Hepatocyte (in vitro differentiated cells): ENCODE results near the gene PDGFRA. TPM values are rescaled to one million over a fixed set of nuclear protein-coding genes. Genes with fewer than 3 reads are reported as not detected.
A peak's percentile ranks its signal among the peaks of the same experiment; 100 is the strongest.

Experiments used
- DNase-seq: peaks from one replicate; pipeline ENCODE4 v3.0.0-alpha.2; 2016; ENCODE audit warnings: low spot score
- H2AFZ ChIP-seq: fragments of 200-600 bp; sonication (generic); 2 replicates; pipeline ENCODE4 v1.6.0; 2016; ENCODE audit warnings: antibody characterized with exemption, mild to moderate bottlenecking
- H3K27ac ChIP-seq: fragments of 200-600 bp; sonication (generic); 2 replicates; pipeline ENCODE4 v1.5.1; 2016; ENCODE audit warnings: mild to moderate bottlenecking
- H3K27me3 ChIP-seq: fragments of 200-600 bp; sonication (generic); 2 replicates; pipeline ENCODE4 v1.6.1; 2016
- H3K36me3 ChIP-seq: fragments of 200-600 bp; sonication (generic); replicated peaks from 2 replicates; pipeline ENCODE4 v1.5.1; 2016; ENCODE audit warnings: low read depth; ENCODE audit not compliant: insufficient read depth
- H3K4me1 ChIP-seq: fragments of 200-600 bp; sonication (generic); 2 replicates; pipeline ENCODE4 v1.5.1; 2016; ENCODE audit warnings: mild to moderate bottlenecking, moderate library complexity; ENCODE audit not compliant: insufficient read depth
- H3K4me2 ChIP-seq: fragments of 200-600 bp; sonication (generic); 2 replicates; pipeline ENCODE4 v1.6.0; 2016
- H3K4me3 ChIP-seq: fragments of 200-600 bp; sonication (generic); 2 replicates; pipeline ENCODE4 v1.5.1; 2016; ENCODE audit warnings: mild to moderate bottlenecking
- H3K79me2 ChIP-seq: fragments of 200-600 bp; sonication (generic); 2 replicates; pipeline ENCODE4 v1.6.0; 2017; ENCODE audit warnings: mild to moderate bottlenecking
- H3K9me2 ChIP-seq: fragments of 200-600 bp; sonication (generic); replicated peaks from 2 replicates; pipeline ENCODE4 v1.6.0; 2017; ENCODE audit warnings: mild to moderate bottlenecking; ENCODE audit not compliant: insufficient read depth
- H3K9me3 ChIP-seq: fragments of 200-600 bp; sonication (generic); 2 replicates; pipeline ENCODE4 v1.5.1; 2016; ENCODE audit warnings: low read depth, mild to moderate bottlenecking
- H4K20me1 ChIP-seq: fragments of 200-600 bp; sonication (generic); 2 replicates; pipeline ENCODE4 v1.6.0; 2016; ENCODE audit warnings: mild to moderate bottlenecking; ENCODE audit not compliant: insufficient read depth, poor library complexity, severe bottlenecking
- CTCF ChIP-seq: fragments of 200-600 bp; sonication (generic); IDR thresholded peaks from 2 replicates; pipeline ENCODE4 v1.5.1; 2016; ENCODE audit warnings: antibody characterized with exemption, mild to moderate bottlenecking; ENCODE audit not compliant: poor library complexity
- EZH2 ChIP-seq: fragments of 200-600 bp; sonication (generic); IDR thresholded peaks from 2 replicates; pipeline ENCODE4 v1.6.1; 2016; ENCODE audit warnings: antibody characterized with exemption, mild to moderate bottlenecking, borderline replicate concordance
- EZH2phosphoT487 ChIP-seq: fragments of 200-600 bp; sonication (generic); IDR thresholded peaks from one replicate; pipeline ENCODE4 v1.6.1; 2018; ENCODE audit warnings: antibody characterized with exemption, mild to moderate bottlenecking, low read depth, moderate library complexity; ENCODE audit not compliant: unreplicated experiment, severe bottlenecking
- WGBS: methylation state at CpG from one replicate; pipeline ENCODE4 v1.1.6; 2016; ENCODE audit warnings: low lambda C conversion rate; ENCODE audit errors: missing lambda C conversion rate; 5-methylcytosine and 5-hydroxymethylcytosine counted together
- polyA plus RNA-seq: library from polyadenylated mRNA; unstranded; fragments of >200 nt; fragmentation: Nextera tagmentation; extraction: Ambion mirVana; gene quantifications from 2 replicates; pipeline ENCODE4 v1.2.1, GENCODE V29; 2016
- total RNA-seq: library from RNA; depleted of rRNA; stranded (reverse); fragments of >200 nt; gene quantifications from 2 replicates; pipeline ENCODE4 v1.2.3, GENCODE V29; 2014

The PDGFRA gene
- total and polyA plus RNA-seq, 2 experiments from 2014 or later: 36.3 to 117 TPM

GRCh38 chr4:54318904-54319303, 89.8 kb downstream of the PDGFRA start:
- no peaks in the 10 kb centered on the region for H3K9me3 ChIP-seq
- H3K4me2 ChIP-seq: no peak overlapping the region
- H3K9me2 ChIP-seq: no peaks in the 10 kb centered on the region
- H3K4me1 ChIP-seq: no peaks in the 10 kb centered on the region
- 31% methylated on average over 5 of the region's 5 CpGs for WGBS
- no peak overlapping the region for H2AFZ ChIP-seq
- no peak overlapping the region for H3K27ac ChIP-seq
- no peaks in the 10 kb centered on the region for H3K79me2 ChIP-seq
- no peaks in the 10 kb centered on the region for H3K27me3 ChIP-seq
- H4K20me1 ChIP-seq: no peaks in the 10 kb centered on the region
- no peak overlapping the region for H3K4me3 ChIP-seq
- TF ChIP-seq EZH2phosphoT487 (no peak), CTCF (peak; percentile 70)
- peak; percentile 75 for DNase-seq
- no peaks in the 10 kb centered on the region for H3K36me3 ChIP-seq

GRCh38 chr4:54320826-54321685, 92.0 kb downstream of the PDGFRA start:
- DNase-seq: no peak
- Histone ChIP-seq H3K27ac (no peak overlapping the region), H3K27me3 (no peaks in the 10 kb centered on the region), H3K36me3 (no peaks in the 10 kb centered on the region), H2AFZ (no peak overlapping the region), H3K9me2 (no peaks in the 10 kb centered on the region), H3K79me2 (no peaks in the 10 kb centered on the region), H3K4me1 (no peaks in the 10 kb centered on the region), H4K20me1 (no peaks in the 10 kb centered on the region), H3K9me3 (no peaks in the 10 kb centered on the region), H3K4me3 (no peak overlapping the region), H3K4me2 (no peak overlapping the region)
- TF ChIP-seq EZH2phosphoT487 (no peak), CTCF (no peak), EZH2 (no peak)
- WGBS: 82% methylated on average over 7 of the region's 7 CpGs

DNA sequence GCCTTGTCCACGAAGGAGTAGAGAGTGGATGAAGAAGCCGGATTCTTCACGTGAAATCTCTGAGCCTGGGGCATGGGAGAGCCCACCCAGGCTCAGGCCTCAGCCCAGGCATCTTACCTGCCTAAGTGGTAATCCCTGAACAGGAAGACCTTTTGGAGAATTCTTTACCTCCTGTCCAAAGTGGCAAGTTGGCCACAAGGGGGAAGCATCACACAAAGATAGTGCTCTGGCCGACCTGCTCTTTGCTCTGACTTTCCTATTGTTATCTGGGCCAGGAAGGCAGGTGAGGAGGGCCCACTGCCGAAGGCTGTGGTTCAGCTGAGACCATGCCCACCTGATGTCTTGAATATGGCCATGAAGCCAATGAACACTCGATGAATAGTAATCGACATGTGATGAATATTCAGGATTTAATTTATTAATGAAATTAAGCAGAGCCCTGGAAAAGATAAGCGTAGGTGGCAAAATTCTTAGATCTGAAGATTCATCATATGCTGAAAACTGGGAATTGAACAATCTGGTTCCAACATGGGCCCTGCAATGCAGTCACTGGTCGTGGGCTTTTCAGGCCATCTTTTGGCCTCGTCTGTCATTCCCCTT, 93.8 kb downstream of the PDGFRA start:
- WGBS: 33% methylated on average over 10 of the region's 10 CpGs
- Histone ChIP-seq H3K4me3 (no peak overlapping the region), H3K79me2 (no peaks in the 10 kb centered on the region), H3K27ac (no peak overlapping the region), H3K36me3 (no peaks in the 10 kb centered on the region), H3K4me2 (no peak overlapping the region), H2AFZ (no peak overlapping the region), H4K20me1 (no peaks in the 10 kb centered on the region), H3K9me3 (no peaks in the 10 kb centered on the region), H3K27me3 (no peaks in the 10 kb centered on the region), H3K9me2 (no peaks in the 10 kb centered on the region), H3K4me1 (no peaks in the 10 kb centered on the region)
- DNase-seq: peak; percentile 88
- TF ChIP-seq EZH2 (no peak), EZH2phosphoT487 (no peak), CTCF (peak; percentile 82)
